ENCODE results near the gene EP400. TPM values are rescaled to one million over a fixed set of nuclear protein-coding genes. Genes with fewer than 3 reads are reported as not detected.
A peak's percentile ranks its signal among the peaks of the same experiment; 100 is the strongest.

Gene EP400
- total RNA-seq, 2 experiments from 2014 or later: 45.6 to 46.1 TPM

DNA sequence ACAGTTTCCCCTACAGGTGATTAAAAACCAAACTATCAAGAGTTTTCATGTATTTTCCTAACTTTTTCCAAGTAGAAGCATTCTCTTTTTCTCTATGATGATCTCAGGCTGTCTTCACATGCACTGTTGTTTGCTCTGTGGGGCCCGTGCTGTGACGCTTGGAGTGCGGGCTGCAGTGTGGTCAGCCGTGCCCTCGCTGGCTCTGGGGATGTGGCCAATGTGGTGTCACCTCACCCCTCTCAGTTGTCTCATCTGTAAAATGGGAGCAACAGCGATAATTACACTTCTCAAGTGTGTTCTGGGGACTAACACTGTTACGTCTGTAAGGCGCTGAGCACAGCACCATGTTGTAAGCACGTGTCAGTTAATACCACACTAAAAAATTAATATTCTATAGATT is 165.8 kb downstream of the EP400 start:
- ATAC-seq: no peak
- Mint-ChIP-seq H3K27ac (no peak overlapping the region), H3K4me1 (ENCODE audit: low read depth) (no peaks in the 10 kb centered on the region), H3K9me3 (no peaks in the 10 kb centered on the region), H3K4me3 (no peak overlapping the region), H3K36me3 (ENCODE audit: low read depth) (peaks cover 20% of the 10 kb centered on the region), H3K27me3 (no peaks in the 10 kb centered on the region)
- no peak for DNase-seq
- ChIA-PET CTCF (no interaction called here), POLR2A (no interaction called here)
- intact Hi-C loops (cut with micrococcal nuclease): no loop called here
- TF ChIP-seq, protein P1, sequence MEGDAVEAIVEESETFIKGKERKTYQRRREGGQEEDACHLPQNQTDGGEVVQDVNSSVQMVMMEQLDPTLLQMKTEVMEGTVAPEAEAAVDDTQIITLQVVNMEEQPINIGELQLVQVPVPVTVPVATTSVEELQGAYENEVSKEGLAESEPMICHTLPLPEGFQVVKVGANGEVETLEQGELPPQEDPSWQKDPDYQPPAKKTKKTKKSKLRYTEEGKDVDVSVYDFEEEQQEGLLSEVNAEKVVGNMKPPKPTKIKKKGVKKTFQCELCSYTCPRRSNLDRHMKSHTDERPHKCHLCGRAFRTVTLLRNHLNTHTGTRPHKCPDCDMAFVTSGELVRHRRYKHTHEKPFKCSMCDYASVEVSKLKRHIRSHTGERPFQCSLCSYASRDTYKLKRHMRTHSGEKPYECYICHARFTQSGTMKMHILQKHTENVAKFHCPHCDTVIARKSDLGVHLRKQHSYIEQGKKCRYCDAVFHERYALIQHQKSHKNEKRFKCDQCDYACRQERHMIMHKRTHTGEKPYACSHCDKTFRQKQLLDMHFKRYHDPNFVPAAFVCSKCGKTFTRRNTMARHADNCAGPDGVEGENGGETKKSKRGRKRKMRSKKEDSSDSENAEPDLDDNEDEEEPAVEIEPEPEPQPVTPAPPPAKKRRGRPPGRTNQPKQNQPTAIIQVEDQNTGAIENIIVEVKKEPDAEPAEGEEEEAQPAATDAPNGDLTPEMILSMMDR (IDR thresholded peaks at IDR 0.05): no peak

DNA sequence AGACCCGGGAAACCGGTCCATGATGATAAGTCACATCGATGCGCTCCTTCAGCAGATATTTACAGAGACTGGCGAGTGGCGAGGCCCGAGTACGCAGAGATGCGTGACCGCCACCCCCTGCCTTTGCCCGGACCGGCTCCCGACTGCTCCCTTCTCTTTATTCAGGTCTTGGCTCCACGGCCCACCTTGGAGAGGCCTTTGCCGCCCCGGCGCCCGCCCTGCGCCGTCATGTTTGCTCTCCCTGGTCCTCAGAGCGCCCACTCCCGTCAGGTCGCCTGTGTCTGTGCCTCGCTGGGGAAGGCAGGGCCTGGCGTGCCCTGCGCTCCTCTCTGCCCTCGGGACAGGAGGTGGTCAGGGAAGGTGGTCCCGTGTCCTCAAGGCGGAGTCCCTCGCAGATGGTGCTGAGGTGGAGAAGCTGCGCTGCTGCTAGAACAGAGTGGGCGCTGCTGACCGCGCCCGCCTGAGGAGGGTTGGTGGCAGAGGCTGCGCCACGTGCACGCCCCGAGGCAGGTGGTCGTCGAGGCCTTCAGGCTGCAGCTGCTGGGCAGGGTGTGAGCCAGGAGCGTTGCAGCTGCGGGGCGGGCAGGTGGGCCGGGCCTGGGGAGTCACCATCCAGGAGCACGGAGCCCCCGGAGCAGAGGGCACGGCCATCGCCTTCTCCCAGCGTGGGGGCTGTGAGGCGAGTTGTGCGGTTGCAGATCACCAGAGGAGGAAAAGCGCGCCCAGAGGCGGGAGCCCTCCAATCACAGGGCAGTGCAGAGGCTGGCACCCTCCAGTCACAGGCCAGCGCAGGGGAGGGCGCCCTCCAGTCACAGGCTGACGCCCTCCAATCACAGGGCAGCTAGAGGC is 167.2 kb downstream of the EP400 start:
- H3K4me3 Mint-ChIP-seq: no peak overlapping the region
- ChIA-PET POLR2A (no interaction called here), CTCF (no interaction called here)
- ATAC-seq (no peak), DNase-seq (no peak)
- intact Hi-C loops (cut with micrococcal nuclease): no loop called here
- TF ChIP-seq, protein P1 (IDR thresholded peaks at IDR 0.05): no peak
- H3K9me3 Mint-ChIP-seq: no peaks in the 10 kb centered on the region
- no peak overlapping the region for H3K27ac Mint-ChIP-seq
- H3K4me1 Mint-ChIP-seq (ENCODE audit: low read depth): no peaks in the 10 kb centered on the region
- H3K36me3 Mint-ChIP-seq (ENCODE audit: low read depth): peaks cover 16% of the 10 kb centered on the region
- H3K27me3 Mint-ChIP-seq: no peaks in the 10 kb centered on the region

DNA sequence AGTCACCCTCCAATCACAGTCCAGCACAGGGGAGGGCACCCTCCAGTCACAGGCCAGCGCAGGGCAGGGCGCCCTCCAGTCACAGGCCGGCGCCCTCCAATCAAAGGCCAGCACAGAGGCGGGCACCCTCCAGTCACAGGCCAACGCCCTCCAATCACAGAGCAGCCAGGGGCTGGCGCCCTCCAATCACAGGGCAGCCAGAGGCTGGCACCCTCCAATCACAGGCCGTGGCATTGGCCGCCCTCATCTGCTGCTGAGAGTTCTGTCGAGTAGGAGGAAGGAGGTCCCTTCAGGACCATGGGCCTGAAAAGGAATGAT is 167.8 kb downstream of the EP400 start:
- peak; percentile 61 for ATAC-seq
- no peaks in the 10 kb centered on the region for H3K27me3 Mint-ChIP-seq
- intact Hi-C loops (cut with micrococcal nuclease): no loop called here

DNA sequence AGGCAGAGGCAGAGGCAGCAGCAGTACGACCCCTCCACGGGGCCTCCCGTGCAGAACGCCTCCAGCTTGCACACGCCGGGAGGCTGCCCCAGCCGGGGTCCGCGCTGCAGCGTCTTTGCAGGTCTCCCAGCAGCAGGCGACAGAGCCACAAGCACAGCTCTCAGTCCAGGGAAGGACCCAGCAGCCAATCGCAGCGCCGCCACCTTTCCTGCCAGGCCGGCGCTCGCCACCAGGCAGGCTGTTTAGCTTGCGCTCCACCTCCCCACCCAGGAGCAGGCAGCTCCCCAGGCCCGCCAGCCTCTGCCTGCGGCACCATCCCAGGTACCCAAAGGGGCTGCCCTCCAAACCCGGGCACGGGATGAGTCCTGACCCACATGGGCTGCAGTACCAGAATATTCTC is 169.1 kb downstream of the EP400 start:
- ATAC-seq: no peak
- H3K4me1 Mint-ChIP-seq (ENCODE audit: low read depth): no peaks in the 10 kb centered on the region
- no peak overlapping the region for H3K4me3 Mint-ChIP-seq
- no peaks in the 10 kb centered on the region for H3K9me3 Mint-ChIP-seq
- peaks cover 16% of the 10 kb centered on the region for H3K36me3 Mint-ChIP-seq (ENCODE audit: low read depth)
- DNase-seq: no peak
- no peak overlapping the region for H3K27ac Mint-ChIP-seq
- no peaks in the 10 kb centered on the region for H3K27me3 Mint-ChIP-seq
- TF ChIP-seq, protein P1 (IDR thresholded peaks at IDR 0.05): no peak
- ChIA-PET POLR2A (interaction anchor here (0.9 kb wide), 1 partner anchor 9 kb away, joined by 3 read pairs; no protein-coding TSS in a partner anchor), CTCF (no interaction called here)
- intact Hi-C loops (cut with micrococcal nuclease): no loop called here

More for the DNA sequence above, 167.8 kb downstream of the EP400 start:
- ChIA-PET CTCF (no interaction called here), POLR2A (no interaction called here)
- TF ChIP-seq, protein P1 (IDR thresholded peaks at IDR 0.05): no peak
- H3K27ac Mint-ChIP-seq: no peak overlapping the region
- DNase-seq: no peak
- H3K4me1 Mint-ChIP-seq (ENCODE audit: low read depth): no peaks in the 10 kb centered on the region
- no peak overlapping the region for H3K4me3 Mint-ChIP-seq
- H3K36me3 Mint-ChIP-seq (ENCODE audit: low read depth): peaks cover 21% of the 10 kb centered on the region
- no peaks in the 10 kb centered on the region for H3K9me3 Mint-ChIP-seq

DNA sequence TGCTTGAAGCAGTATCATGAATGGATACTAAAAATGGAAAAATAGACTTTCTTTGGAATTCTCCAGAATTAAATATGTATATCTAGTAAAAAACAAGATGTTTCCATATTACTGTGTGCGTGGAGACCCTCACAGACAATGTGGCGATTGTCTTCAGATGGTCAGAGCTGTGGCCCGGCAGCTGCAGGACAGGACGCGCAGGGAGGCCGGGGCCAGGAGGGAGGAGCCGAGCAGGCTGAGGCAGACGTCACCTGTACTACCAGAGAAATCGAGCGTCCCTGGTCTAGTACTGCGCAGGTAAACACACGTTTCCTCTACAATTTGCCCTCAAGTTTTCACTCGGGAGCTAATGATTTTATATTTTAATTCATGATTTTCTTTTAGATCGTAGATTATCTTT is 171.5 kb downstream of the EP400 start:
- ChIA-PET CTCF (no interaction called here), POLR2A (no interaction called here)
- Mint-ChIP-seq H3K27ac (no peak overlapping the region), H3K4me3 (no peak overlapping the region), H3K9me3 (no peaks in the 10 kb centered on the region), H3K36me3 (ENCODE audit: low read depth) (peaks cover 32% of the 10 kb centered on the region), H3K4me1 (ENCODE audit: low read depth) (no peaks in the 10 kb centered on the region), H3K27me3 (no peaks in the 10 kb centered on the region)
- TF ChIP-seq, protein P1 (IDR thresholded peaks at IDR 0.05): no peak
- DNase-seq (no peak), ATAC-seq (no peak)
- intact Hi-C loops (cut with micrococcal nuclease): no loop called here
